HepG2 (cell line): ENCODE measurements around the gene WDR41. TPM values are rescaled to one million over a fixed set of nuclear protein-coding genes. Genes with fewer than 3 reads are reported as not detected.

Source experiments
- ATAC-seq: fragments of 200-7000 bp; cut with Tn5 transposase; 3 replicates; pipeline ENCODE4 v1.9.1; 2020; ENCODE audit warnings: mild to moderate bottlenecking, moderate library complexity
- BruUV-seq: library from RNA; stranded (reverse); fragments of 400-500 nt; replicated peaks from 2 replicates; lab custom pipeline; 2021; lab: Mats Ljungman, UMichigan
- CTCF ChIA-PET: fragments of 300-600 bp; formaldehyde crosslinking; extraction: SDS; loops from one replicate; lab custom pipeline; 2021; ENCODE audit warnings: low total read pairs, inconsistent platforms, low intra/inter-chr PET ratio; lab: Yijun Ruan, JAX
- POLR2A ChIA-PET: fragments of 350-600 bp; sonication (Branson Sonifier 250); formaldehyde crosslinking; loops from one replicate; lab custom pipeline; 2020; ENCODE audit warnings: antibody characterized with exemption, inconsistent platforms; lab: Yijun Ruan, JAX
- DNase-seq: peaks from one replicate; pipeline ENCODE4 v3.0.0-alpha.2; 2015; ENCODE audit warnings: low spot score
- FAIRE-seq: peaks from 3 replicates; lab custom pipeline; 2011; peaks lifted over from hg19 to GRCh38; lab: Jason Lieb, UNC
- H2AFZ ChIP-seq: one replicate; pipeline ENCODE4 v1.6.1; 2011; ENCODE audit warnings: low read length, inconsistent platforms
- H3K27ac ChIP-seq: fragments of 300-600 bp; 3 replicates; pipeline ENCODE4 v1.8.0; 2011; ENCODE audit warnings: mixed run types, mild to moderate bottlenecking, mixed read lengths, low read length, inconsistent platforms; ENCODE audit not compliant: insufficient read depth; ENCODE audit errors: extremely low read length
- H3K27me3 ChIP-seq, 2 experiments: fragments of 200-600 bp in 1 of 2; 2 replicates in 1 of 2; 3 replicates in 1 of 2; pipeline versions ENCODE4 v1.6.0 to v1.8.0; 2011; ENCODE audit warnings: low read length in 2 of 2, mild to moderate bottlenecking in 2 of 2, moderate library complexity in 2 of 2, inconsistent platforms in 1 of 2; ENCODE audit not compliant: insufficient read depth in 2 of 2, control insufficient read depth in 1 of 2
- H3K36me3 ChIP-seq, 2 experiments: fragments of 200-600 bp in 1 of 2; replicated peaks in 1 of 2; 2 replicates in 1 of 2; 3 replicates in 1 of 2; pipeline versions ENCODE4 v1.5.1 to v1.8.0; 2011; ENCODE audit warnings: low read length in 2 of 2, inconsistent platforms in 1 of 2; ENCODE audit not compliant: insufficient read depth in 2 of 2, control insufficient read depth in 1 of 2
- H3K4me1 ChIP-seq: 2 replicates; pipeline ENCODE4 v1.5.1; 2012; ENCODE audit warnings: low read length, inconsistent platforms; ENCODE audit not compliant: insufficient read depth
- H3K4me2 ChIP-seq: 2 replicates; pipeline ENCODE4 v1.6.0; 2011; ENCODE audit warnings: low read depth, low read length, inconsistent platforms
- H3K4me3 ChIP-seq, 3 experiments: fragments of 200-600 bp in 1 of 3; sonication (generic), shearing (Covaris generic) in 1 of 3; replicated peaks in 1 of 3; 2 replicates each; pipeline ENCODE4 v1.5.1; 2011 to 2016; ENCODE audit warnings: low read length in 3 of 3, inconsistent platforms in 2 of 3, low read depth in 2 of 3, mild to moderate bottlenecking in 2 of 3, control low read depth in 1 of 3, mixed read lengths in 1 of 3; ENCODE audit not compliant: insufficient read depth in 1 of 3
- H3K79me2 ChIP-seq: one replicate; pipeline ENCODE4 v1.6.1; 2011; ENCODE audit warnings: low read length, inconsistent platforms; ENCODE audit not compliant: insufficient read depth
- H3K9ac ChIP-seq: 2 replicates; pipeline ENCODE4 v1.6.0; 2011; ENCODE audit warnings: mild to moderate bottlenecking, low read depth, low read length, inconsistent platforms; ENCODE audit not compliant: insufficient read depth
- H3K9me3 ChIP-seq: 2 replicates; pipeline ENCODE4 v1.5.1; 2012; ENCODE audit warnings: mild to moderate bottlenecking, low read length
- H4K20me1 ChIP-seq: 2 replicates; pipeline ENCODE4 v1.6.0; 2011; ENCODE audit warnings: inconsistent platforms, mild to moderate bottlenecking, low read length, moderate library complexity; ENCODE audit not compliant: insufficient read depth
- CEBPB ChIP-seq: IDR thresholded peaks from 2 replicates; pipeline ENCODE4 v1.6.1; 2011; ENCODE audit warnings: low read depth, low read length, improper control_type of control experiment, borderline replicate concordance
- CEBPG ChIP-seq: IDR thresholded peaks from 2 replicates; pipeline ENCODE4 v1.6.1; 2016
- RAD51 ChIP-seq: fragments of 450-650 bp; IDR thresholded peaks from 2 replicates; pipeline ENCODE4 v1.6.1; 2016; ENCODE audit warnings: borderline replicate concordance
- SNAPC4 ChIP-seq: sonication (generic); formaldehyde crosslinking; IDR thresholded peaks from 2 replicates; pipeline ENCODE4 v1.4.0; 2020; ENCODE audit warnings: mild to moderate bottlenecking, missing genetic modification reagents
- ZFP90 ChIP-seq: sonication (generic); formaldehyde crosslinking; IDR thresholded peaks from 2 replicates; pipeline ENCODE4 v1.8.0; 2022; ENCODE audit warnings: missing genetic modification reagents, mild to moderate bottlenecking, inconsistent platforms, borderline replicate concordance
- ZNF674 ChIP-seq: sonication (generic); formaldehyde crosslinking; IDR thresholded peaks from 2 replicates; pipeline ENCODE4 v1.5.0; 2020; ENCODE audit warnings: low read depth, mild to moderate bottlenecking, missing genetic modification reagents
- WGBS: methylation state at CpG from one replicate; pipeline ENCODE4 v1.1.6; 2017; ENCODE audit warnings: low lambda C conversion rate; 5-methylcytosine and 5-hydroxymethylcytosine counted together
- in situ Hi-C: cut with HindIII; loops from 2 replicates; pipeline ENCODE4 v1.10.0; 2017; ENCODE audit warnings: low pct_unique_long_range_greater_than_20kb; ENCODE audit not compliant: extremely low pct_ligation_motif_present
- intact Hi-C: fragments of 100-400 bp; cut with micrococcal nuclease; formaldehyde crosslinking; loops from one replicate; pipeline ENCODE4 v1.10.0; 2022; ENCODE audit not compliant: unreplicated experiment
- polyA plus RNA-seq, 8 experiments: library from polyadenylated mRNA; depleted of rRNA in 3 of 8; stranded (reverse) in 7 of 8; unstranded in 1 of 8; fragments of >200 nt; fragmentation: Illumina TruSeq in 4 of 8; extraction: Trizol in 4 of 8; gene quantifications; 2 replicates each; pipeline versions ENCODE4 v1.2.1 to v1.2.3, GENCODE V29; 2011 to 2016; ENCODE audit warnings: low read depth in 4 of 8, missing spikeins in 1 of 8, mixed read lengths in 1 of 8; ENCODE audit not compliant: insufficient read depth in 1 of 8
- total RNA-seq, 5 experiments: library from RNA; depleted of rRNA; stranded (reverse); fragments of >200 nt; fragmentation: Illumina TruSeq; extraction: Trizol; gene quantifications; 2 replicates each; pipeline ENCODE4 v1.2.3, GENCODE V29; 2016; ENCODE audit warnings: low read depth in 1 of 5

WDR41 gene
- total and polyA plus RNA-seq, 2 of the 13 experiments (the other 11 are each of a cell fraction or from before 2014, with no cell fraction given): 18.9 to 39.3 TPM

DNA sequence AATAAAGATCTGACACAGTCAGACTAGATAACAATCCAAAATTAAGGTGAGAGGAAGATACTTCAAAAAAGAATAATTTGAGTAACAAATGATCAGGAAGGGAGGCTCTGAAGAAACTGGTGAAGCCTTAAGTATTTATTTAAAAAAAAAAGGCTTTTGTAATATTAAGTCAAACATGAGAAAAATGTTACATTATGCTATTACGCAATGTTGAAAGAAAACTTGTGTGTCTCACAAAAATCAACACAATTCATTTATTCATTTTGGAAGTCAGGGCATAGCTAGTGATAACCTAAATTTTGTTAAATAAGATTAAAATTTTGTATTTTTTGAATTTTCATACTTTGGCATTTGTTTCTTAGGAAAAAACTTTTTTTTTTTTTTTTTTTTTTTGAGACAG lies 28.2 kb downstream of the WDR41 start:
- in situ Hi-C loops: no loop called here
- TF ChIP-seq SNAPC4 (CRISPR knock-in tag): no peak
- no peak for TF ChIP-seq ZFP90 (CRISPR knock-in tag)
- no peak for TF ChIP-seq ZNF674 (CRISPR knock-in tag)
- peak; percentile 89 for TF ChIP-seq CEBPB
- TF ChIP-seq RAD51: no peak
- TF ChIP-seq CEBPG: peak; percentile 40; the same call in 1 of the 2 replicates

More for the DNA sequence above, 28.2 kb downstream of the WDR41 start:
- H3K9ac ChIP-seq: no peak overlapping the region
- FAIRE-seq (no peak), ATAC-seq (no peak), DNase-seq (no peak)
- H3K27me3 ChIP-seq: no peaks in the 10 kb centered on the region
- intact Hi-C loops: no loop called here
- no peaks in the 10 kb centered on the region for H4K20me1 ChIP-seq
- H3K9me3 ChIP-seq: no peaks in the 10 kb centered on the region
- POLR2A ChIA-PET: no interaction called here
- 100% methylated on average over 1 of the region's 1 CpG for WGBS
- no TSS peak for BruUV-seq
- H3K27ac ChIP-seq: no peak overlapping the region
- no peak overlapping the region for H2AFZ ChIP-seq
- H3K4me2 ChIP-seq: no peak overlapping the region
- H3K4me1 ChIP-seq: peaks cover 5% of the 10 kb centered on the region; the same call in 1 of the 2 replicates
- CTCF ChIA-PET: no interaction called here
- H3K36me3 ChIP-seq: no peaks in the 10 kb centered on the region
- no peak overlapping the region for H3K4me3 ChIP-seq
- no peaks in the 10 kb centered on the region for H3K79me2 ChIP-seq
